GM13977 (cell line): Measurements from ENCODE around the gene SNAP47.

Experiments used
- DNase-seq: peaks from one replicate; pipeline ENCODE4 v3.0.0; 2012; ENCODE audit warnings: low spot score
- CTCF ChIP-seq: IDR thresholded peaks from 2 replicates; pipeline ENCODE4 v1.5.1; 2012; ENCODE audit warnings: mild to moderate bottlenecking, control low read depth; ENCODE audit not compliant: insufficient read depth; ENCODE audit errors: extremely low read depth, missing control alignments
- in situ Hi-C: fragments of 300-500 bp; cut with MboI; formaldehyde crosslinking; loops from one replicate; pipeline ENCODE4 v1.12.0; 2022; ENCODE audit warnings: low sequenced_read_pairs, low pct_unique_long_range_greater_than_20kb, mixed read lengths, inconsistent platforms; ENCODE audit not compliant: unreplicated experiment

The SNAP47 gene

DNA sequence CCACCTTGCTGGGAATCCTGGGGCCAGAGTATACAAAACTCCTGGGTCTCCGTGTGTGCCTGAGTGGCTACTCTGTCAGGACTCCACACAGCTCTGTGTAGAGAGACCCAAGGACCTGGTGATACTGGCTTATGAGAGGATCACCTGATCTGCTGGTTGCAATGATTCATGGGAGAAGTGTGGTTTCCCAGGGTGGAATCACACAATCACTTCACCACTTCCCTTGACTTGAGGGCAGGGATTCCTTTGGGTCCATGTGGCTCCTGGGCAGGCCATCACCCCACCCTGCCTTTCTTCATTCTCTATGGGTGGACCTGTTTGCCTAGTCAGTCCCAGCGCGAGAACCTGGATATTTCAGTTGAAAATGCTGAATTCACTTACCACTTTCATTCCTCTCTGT is 93.6 kb downstream of the SNAP47 start:
- in situ Hi-C loops, result no loop called here
- DNase-seq, result no peak
- no peak for TF ChIP-seq CTCF
